ENCODE data around the gene ZNF736. TPM values are rescaled to one million over a fixed set of nuclear protein-coding genes. Genes with fewer than 3 reads are reported as not detected.
"Not testable (repeated sequence)": the region's sequence is repeated elsewhere in the genome, so short reads cannot be mapped to it uniquely, and the experiment has no call there.

ZNF736 gene
- total and polyA plus RNA-seq, 12 donors: 0.93 to 8.4 (median 6.3) TPM

- TF ChIP-seq CTCF (IDR thresholded peaks at IDR 0.05): peak in 5 of 9 donors; percentile 9 to 48 (median 37)
- WGBS, 2 donors: 85 to 94% methylated on average over 3 of the region's 3 CpGs
- intact Hi-C loops (cut with DNase I): loop anchor here in 4 of 10 donors (2.0 to 10.0 kb wide), 2 partner anchors 294 to 298 kb away; no protein-coding TSS in a partner anchor
- Histone ChIP-seq H3K4me3 (no peak overlapping the region), H3K27me3 (no peaks in the 10 kb centered on the region), H3K27ac (no peak overlapping the region), H3K36me3 (peaks cover 0 to 4% (median 0%) of the 10 kb centered on the region in 9 donors), H3K9me3 (peaks cover 0 to 51% (median 0%) of the 10 kb centered on the region in 11 donors), H3K4me1 (peaks cover 0 to 4% (median 0%) of the 10 kb centered on the region in 9 donors)
- DNase-seq (no peak), ATAC-seq (peak in 4 of 8 donors; percentile 58 to 75 (median 62))
Measured at GRCh38 chr7:64320547-64321513, 7.1 kb downstream of the ZNF736 start.

DNA sequence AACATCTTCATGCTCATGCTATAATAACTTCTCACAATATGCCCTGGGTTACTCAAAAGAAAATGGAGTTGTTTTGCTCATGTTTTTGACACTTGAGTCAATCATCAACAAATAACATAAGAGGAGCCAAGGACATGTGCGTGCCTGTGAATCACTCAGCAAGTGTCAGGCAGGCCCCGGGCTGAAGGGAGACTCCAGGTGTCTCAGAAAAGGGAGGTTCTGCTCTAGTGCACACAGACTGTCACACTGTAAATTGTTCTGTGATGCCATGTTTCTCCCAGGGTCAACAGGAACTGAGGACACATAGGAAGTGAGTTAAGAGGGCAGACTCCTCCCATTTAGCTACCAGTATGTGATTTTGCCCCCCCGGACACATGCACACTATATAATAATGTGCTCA is 10.4 kb downstream of the ZNF736 start:
- intact Hi-C loops (cut with DNase I): loop anchor here in 3 of 10 donors (10.0 kb wide), 1 partner anchor 291 kb away; no protein-coding TSS in a partner anchor
- not testable (repeated sequence) for H3K27ac ChIP-seq, H3K36me3 ChIP-seq, H3K27me3 ChIP-seq, H3K4me1 ChIP-seq, H3K4me3 ChIP-seq, ATAC-seq, DNase-seq
- 90 to 99% methylated on average over 3 of the region's 3 CpGs for WGBS, 2 donors
- H3K9me3 ChIP-seq: peaks cover 0 to 78% (median 0%) of the 10 kb centered on the region in 11 donors

GRCh38 chr7:64348713-64349210 is 35.0 kb downstream of the ZNF736 start:
- DNase-seq; H3K27me3 ChIP-seq; ATAC-seq; H3K4me3 ChIP-seq; intact Hi-C loops (cut with DNase I); H3K4me1 ChIP-seq; H3K27ac ChIP-seq: not testable (repeated sequence)
- Histone ChIP-seq H3K36me3 (peaks cover 0 to 97% (median 25%) of the 10 kb centered on the region in 9 donors), H3K9me3 (peaks cover 10 to 100% (median 97%) of the 10 kb centered on the region in 11 donors)
- WGBS, 2 donors: 98 to 99% methylated on average over 3 of the region's 3 CpGs

- H3K27ac ChIP-seq: no peak overlapping the region
- peaks cover 0 to 17% (median 0%) of the 10 kb centered on the region in 9 donors for H3K36me3 ChIP-seq
- H3K4me1 ChIP-seq: no peaks in the 10 kb centered on the region
- ATAC-seq (no peak), DNase-seq (no peak)
- WGBS, 2 donors: 93 to 94% methylated on average over 2 of the region's 2 CpGs
- intact Hi-C loops (cut with DNase I): no loop called here
- no peak overlapping the region for H3K4me3 ChIP-seq
- no peak for TF ChIP-seq CTCF (IDR thresholded peaks at IDR 0.05)
- H3K9me3 ChIP-seq: peaks cover 0 to 100% (median 57%) of the 10 kb centered on the region in 11 donors
- no peaks in the 10 kb centered on the region for H3K27me3 ChIP-seq
Measured at GRCh38 chr7:64359543-64359942, 45.8 kb downstream of the ZNF736 start.

DNA sequence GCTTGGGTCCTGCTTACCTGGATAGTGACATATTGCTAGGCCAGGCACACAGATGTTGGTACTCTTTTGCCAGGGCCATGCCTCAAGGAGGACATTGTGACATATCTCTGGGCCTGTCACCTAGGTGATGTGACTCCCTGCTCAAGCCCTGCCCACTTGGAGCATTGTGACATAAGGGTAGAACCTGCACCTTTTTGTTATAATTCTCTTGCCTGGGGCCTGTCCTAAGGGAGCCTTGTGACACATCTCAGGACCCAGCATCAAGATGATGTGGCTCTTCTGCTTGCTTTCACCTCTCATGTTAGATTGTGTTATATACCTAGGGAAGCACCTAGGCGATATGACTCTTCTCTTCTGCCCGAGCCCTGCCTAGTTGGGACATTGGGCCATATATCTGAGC is 57.4 kb downstream of the ZNF736 start:
- intact Hi-C loops (cut with DNase I): no loop called here
- no peaks in the 10 kb centered on the region for H3K4me1 ChIP-seq
- H3K9me3 ChIP-seq: peaks cover 0 to 61% (median 5%) of the 10 kb centered on the region in 11 donors
- no peaks in the 10 kb centered on the region for H3K36me3 ChIP-seq
- no peak overlapping the region for H3K4me3 ChIP-seq
- no peak for ATAC-seq
- H3K27ac ChIP-seq: no peak overlapping the region
- H3K27me3 ChIP-seq: no peaks in the 10 kb centered on the region
- 85 to 93% methylated on average over 2 of the region's 2 CpGs for WGBS, 2 donors
- DNase-seq: no peak
- no peak for TF ChIP-seq CTCF (IDR thresholded peaks at IDR 0.05)
